Inflammatory macrophage treated with lipopolysaccharide for 1 hour (primary cell): ENCODE data around the gene MYH2.
"Not testable (repeated sequence)": the region's sequence is repeated elsewhere in the genome, so short reads cannot be mapped to it uniquely, and the experiment has no call there.

Experiments
- DNase-seq, 2 donors: peaks; one replicate each; pipeline ENCODE4 v3.0.0-alpha.2; 2020 to 2022

Gene MYH2

GRCh38 chr17:10549096-10549842 is at the start of gene MYH2:
TSS of gene MYH2 (minus strand) at chr17:10549658. CDS start at chr17:10547920, 1,738 bp downstream.
- no peak for DNase-seq

GRCh38 chr17:10598621-10599020 is 49.2 kb upstream of the MYH2 start:
- no peak for DNase-seq

- no peak for DNase-seq
Measured at GRCh38 chr17:10589553-10590145, 40.2 kb upstream of the MYH2 start.

GRCh38 chr17:10585529-10585928 is 36.1 kb upstream of the MYH2 start:
- no peak for DNase-seq

GRCh38 chr17:10583834-10584233 is 34.4 kb upstream of the MYH2 start:
- no peak for DNase-seq

- no peak for DNase-seq
Measured at GRCh38 chr17:10579270-10579669, 29.8 kb upstream of the MYH2 start.

- DNase-seq = no peak
Measured at GRCh38 chr17:10574324-10574723, 24.9 kb upstream of the MYH2 start.

- DNase-seq = no peak
Measured at GRCh38 chr17:10563991-10564660, 14.7 kb upstream of the MYH2 start.

- no peak for DNase-seq
Measured at GRCh38 chr17:10558049-10558448, 8.6 kb upstream of the MYH2 start.

- no peak for DNase-seq
Measured at GRCh38 chr17:10557422-10557821, 8.0 kb upstream of the MYH2 start.

GRCh38 chr17:10556301-10557005 is 7.0 kb upstream of the MYH2 start:
- no peak for DNase-seq

GRCh38 chr17:10550014-10550413 is 556 bp upstream of the MYH2 start:
- no peak for DNase-seq

GRCh38 chr17:10547351-10547750 is 2.1 kb downstream of the MYH2 start:
- no peak for DNase-seq

- DNase-seq = not testable (repeated sequence)
Measured at GRCh38 chr17:10543486-10543885, 6.0 kb downstream of the MYH2 start.

- not testable (repeated sequence) for DNase-seq
Measured at GRCh38 chr17:10541179-10541578, 8.3 kb downstream of the MYH2 start.

- no peak for DNase-seq
Measured at GRCh38 chr17:10532026-10532425, 17.4 kb downstream of the MYH2 start.

- DNase-seq = no peak
Measured at GRCh38 chr17:10527419-10527818, 22.0 kb downstream of the MYH2 start.

GRCh38 chr17:10526517-10526916 is 22.9 kb downstream of the MYH2 start:
- DNase-seq = no peak

GRCh38 chr17:10523064-10523463 is 26.4 kb downstream of the MYH2 start:
- DNase-seq = no peak

GRCh38 chr17:10521949-10522348 is 27.5 kb downstream of the MYH2 start:
- no peak for DNase-seq

- DNase-seq = no peak
Measured at GRCh38 chr17:10518271-10519037, 31.0 kb downstream of the MYH2 start, which contains the start of gene MYH1. TSS of gene MYH1 (minus strand) at chr17:10518542. CDS start at chr17:10516642, 1,900 bp downstream.

- no peak for DNase-seq
Measured at GRCh38 chr17:10516638-10517037, 32.8 kb downstream of the MYH2 start.

GRCh38 chr17:10516065-10516464 is 33.4 kb downstream of the MYH2 start:
- DNase-seq = no peak
